IPS DF 6.9 (cell line): Measurements from ENCODE around the gene A1CF.

ENCODE experiments used
- DNase-seq: peaks from one replicate; pipeline ENCODE4 v3.0.0-alpha.2; 2013; ENCODE audit warnings: low read depth, low spot score
- H3K27ac ChIP-seq: one replicate; pipeline ENCODE4 v1.5.1; 2013; ENCODE audit warnings: low read length, control low read depth
- H3K27me3 ChIP-seq: 2 replicates; pipeline ENCODE4 v1.6.1; 2013; ENCODE audit warnings: mild to moderate bottlenecking, low read length; ENCODE audit not compliant: control insufficient read depth, insufficient read depth
- H3K36me3 ChIP-seq: 2 replicates; pipeline ENCODE4 v1.6.1; 2013; ENCODE audit warnings: low read length; ENCODE audit not compliant: control insufficient read depth, insufficient read depth
- H3K4me1 ChIP-seq: 2 replicates; pipeline ENCODE4 v1.6.1; 2013; ENCODE audit warnings: low read length; ENCODE audit not compliant: control insufficient read depth, insufficient read depth
- H3K4me3 ChIP-seq: 2 replicates; pipeline ENCODE4 v1.5.1; 2013; ENCODE audit warnings: mild to moderate bottlenecking, low read length
- H3K9me3 ChIP-seq: 2 replicates; pipeline ENCODE4 v1.6.1; 2013; ENCODE audit warnings: low read length, inconsistent platforms; ENCODE audit not compliant: control insufficient read depth, insufficient read depth
- WGBS: extraction: QIAGEN DNeasy Blood & Tissue Kit; methylation state at CpG from one replicate; pipeline ENCODE4 v1.1.7; 2013; ENCODE audit warnings: mixed read lengths, missing lambda C conversion rate; ENCODE audit not compliant: insufficient read length, insufficient coverage; 5-methylcytosine and 5-hydroxymethylcytosine counted together

A1CF gene

DNA sequence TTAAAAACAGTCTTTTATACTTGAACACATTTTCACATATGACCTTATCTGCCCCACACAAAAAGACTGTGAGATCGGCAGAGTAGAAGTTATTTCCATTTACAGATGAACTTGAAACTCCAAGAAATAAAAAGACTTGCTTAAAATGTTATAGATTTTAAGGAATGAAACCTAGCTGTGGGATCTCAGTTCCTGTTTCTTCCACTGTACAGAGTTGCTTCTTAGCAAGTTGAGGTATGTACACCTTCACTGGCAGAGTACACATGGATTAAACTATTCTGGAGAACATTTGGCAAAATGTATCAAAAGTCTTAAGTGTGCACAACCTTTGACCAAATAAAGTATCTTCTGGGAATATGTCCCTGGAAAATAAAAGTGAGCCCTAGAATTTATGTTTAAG, 48.3 kb downstream of the A1CF start:
- H3K9me3 ChIP-seq: no peaks in the 10 kb centered on the region
- DNase-seq: no peak
- no peak overlapping the region for H3K27ac ChIP-seq
- H3K4me1 ChIP-seq: no peaks in the 10 kb centered on the region
- H3K36me3 ChIP-seq: no peaks in the 10 kb centered on the region
- no CpG with 5 or more reads among the region's 1 CpG for WGBS
- H3K4me3 ChIP-seq: no peak overlapping the region
- no peaks in the 10 kb centered on the region for H3K27me3 ChIP-seq

DNA sequence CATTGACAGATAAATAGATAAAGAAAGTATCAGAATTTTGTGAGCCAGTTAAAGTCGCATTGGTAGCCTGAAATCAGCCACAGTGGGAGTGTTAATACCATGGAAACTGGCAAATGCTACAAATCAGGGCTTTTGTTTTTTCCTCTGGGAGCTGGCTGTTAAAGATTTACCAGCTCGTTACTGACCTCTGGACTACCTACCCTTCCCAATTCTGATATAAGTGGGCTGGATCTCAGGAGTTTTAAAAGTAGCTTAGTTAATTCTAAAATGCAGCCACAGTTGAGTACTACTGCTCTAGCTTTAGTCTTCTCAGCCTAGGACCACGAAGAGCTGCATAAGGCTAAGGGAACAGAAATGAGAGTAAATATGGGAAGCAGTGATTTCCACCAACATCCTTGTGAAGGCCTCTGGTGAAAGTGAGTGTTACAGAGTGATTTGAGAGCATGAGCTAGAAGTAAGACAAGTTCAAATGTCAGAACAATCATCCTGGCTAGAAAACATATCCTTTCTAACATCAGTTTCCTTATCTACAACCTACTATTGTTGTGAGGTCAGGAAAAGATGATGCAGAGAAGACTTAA, 53.2 kb downstream of the A1CF start:
- H3K4me1 ChIP-seq: no peaks in the 10 kb centered on the region
- H3K36me3 ChIP-seq: no peaks in the 10 kb centered on the region
- no peak overlapping the region for H3K4me3 ChIP-seq
- no peaks in the 10 kb centered on the region for H3K27me3 ChIP-seq
- no peak for DNase-seq
- H3K27ac ChIP-seq: no peak overlapping the region
- no peaks in the 10 kb centered on the region for H3K9me3 ChIP-seq
- WGBS: no CpG with 5 or more reads among the region's 3 CpGs

DNA sequence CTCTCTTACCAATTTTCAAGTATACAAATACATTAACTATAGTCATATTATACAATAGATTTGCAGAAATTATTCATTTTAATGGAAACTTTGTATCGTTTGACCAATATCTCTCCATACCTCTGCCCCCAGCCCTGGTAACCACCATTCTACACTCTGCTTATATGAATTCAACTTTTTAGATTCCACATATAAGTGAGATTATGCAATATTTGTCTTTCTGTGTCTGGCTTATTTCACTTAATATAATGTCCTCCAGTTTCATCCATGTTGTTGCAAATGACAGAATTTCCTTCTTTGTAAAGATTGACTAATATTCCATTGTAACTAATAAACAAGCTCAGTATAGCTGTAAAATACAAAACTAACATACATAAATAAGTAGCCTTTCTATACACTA, 55.4 kb downstream of the A1CF start:
- no CpG with 5 or more reads among the region's 1 CpG for WGBS
- no peak for DNase-seq
- H3K27me3 ChIP-seq: no peaks in the 10 kb centered on the region
- no peak overlapping the region for H3K4me3 ChIP-seq
- no peaks in the 10 kb centered on the region for H3K4me1 ChIP-seq
- H3K27ac ChIP-seq: no peak overlapping the region
- no peaks in the 10 kb centered on the region for H3K9me3 ChIP-seq
- no peaks in the 10 kb centered on the region for H3K36me3 ChIP-seq

DNA sequence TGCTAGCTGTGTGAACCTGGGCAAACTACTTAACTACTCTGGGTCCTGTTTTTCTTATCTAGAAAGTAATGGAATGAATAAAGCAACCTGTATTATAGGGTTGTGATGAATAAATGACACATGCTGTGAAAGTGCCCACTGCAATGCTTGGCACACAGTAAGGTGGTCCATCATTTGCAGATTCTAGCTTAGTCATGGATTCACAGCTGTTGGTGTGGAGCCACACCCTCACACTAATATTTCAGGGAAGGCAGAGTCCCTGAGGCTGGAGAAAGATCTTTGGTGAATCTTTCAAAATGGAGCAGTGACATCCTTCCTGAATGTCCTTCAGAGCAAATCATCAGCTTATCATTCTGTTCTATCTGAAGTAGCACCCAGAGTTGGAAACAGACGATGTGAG, 60.6 kb downstream of the A1CF start:
- no peak for DNase-seq
- H3K27ac ChIP-seq: no peak overlapping the region
- no CpG with 5 or more reads among the region's 1 CpG for WGBS
- no peak overlapping the region for H3K4me3 ChIP-seq
- no peaks in the 10 kb centered on the region for H3K4me1 ChIP-seq
- no peaks in the 10 kb centered on the region for H3K27me3 ChIP-seq
- H3K36me3 ChIP-seq: no peaks in the 10 kb centered on the region
- H3K9me3 ChIP-seq: no peaks in the 10 kb centered on the region

DNA sequence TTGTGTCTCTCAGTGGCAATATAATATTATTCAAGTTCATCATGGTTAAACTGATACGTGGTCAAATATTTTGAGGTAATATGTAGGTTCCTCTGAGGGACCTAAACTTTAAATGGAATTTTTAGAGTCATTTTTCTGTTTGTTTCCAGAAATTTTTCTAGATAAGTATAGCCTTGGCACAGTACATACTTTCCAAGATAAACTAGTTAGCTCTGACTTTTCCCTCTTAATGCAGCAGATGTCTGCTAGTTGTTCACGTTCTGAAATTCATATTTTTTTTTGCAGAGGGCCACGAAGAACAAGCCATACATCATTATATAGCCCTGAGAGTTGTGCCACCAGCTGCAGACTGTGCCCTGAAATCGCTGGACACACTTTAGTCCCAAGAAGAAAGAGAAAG, 61.6 kb downstream of the A1CF start:
- Histone ChIP-seq H3K36me3 (no peaks in the 10 kb centered on the region), H3K4me3 (no peak overlapping the region), H3K27ac (no peak overlapping the region), H3K27me3 (no peaks in the 10 kb centered on the region), H3K4me1 (no peaks in the 10 kb centered on the region), H3K9me3 (no peaks in the 10 kb centered on the region)
- no CpG with 5 or more reads among the region's 4 CpGs for WGBS
- DNase-seq: no peak

DNA sequence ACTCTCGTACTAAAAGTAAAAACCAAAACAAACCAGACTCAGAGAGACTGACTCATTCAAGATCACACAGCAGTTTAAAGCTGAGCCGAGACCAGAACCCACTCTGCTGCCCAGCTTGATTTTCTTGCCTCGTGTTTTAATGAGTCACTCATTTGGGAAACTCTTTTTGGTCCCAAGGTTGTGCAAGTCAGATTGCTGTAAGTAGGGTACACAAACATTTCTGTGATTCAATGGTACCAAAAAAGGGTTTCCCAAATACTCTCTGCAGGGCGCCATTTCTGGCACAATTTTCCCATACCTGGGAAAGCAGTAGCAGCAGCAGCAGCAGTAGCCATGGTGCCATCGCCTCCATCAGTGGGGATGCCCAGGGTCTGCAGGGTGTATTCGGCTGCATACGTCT, 75.8 kb downstream of the A1CF start:
- Histone ChIP-seq H3K4me1 (peaks cover 6% of the 10 kb centered on the region; the same call in 1 of the 2 replicates), H3K36me3 (no peaks in the 10 kb centered on the region), H3K9me3 (no peaks in the 10 kb centered on the region), H3K4me3 (no peak overlapping the region), H3K27me3 (no peaks in the 10 kb centered on the region), H3K27ac (no peak overlapping the region)
- WGBS: no CpG with 5 or more reads among the region's 7 CpGs
- no peak for DNase-seq

DNA sequence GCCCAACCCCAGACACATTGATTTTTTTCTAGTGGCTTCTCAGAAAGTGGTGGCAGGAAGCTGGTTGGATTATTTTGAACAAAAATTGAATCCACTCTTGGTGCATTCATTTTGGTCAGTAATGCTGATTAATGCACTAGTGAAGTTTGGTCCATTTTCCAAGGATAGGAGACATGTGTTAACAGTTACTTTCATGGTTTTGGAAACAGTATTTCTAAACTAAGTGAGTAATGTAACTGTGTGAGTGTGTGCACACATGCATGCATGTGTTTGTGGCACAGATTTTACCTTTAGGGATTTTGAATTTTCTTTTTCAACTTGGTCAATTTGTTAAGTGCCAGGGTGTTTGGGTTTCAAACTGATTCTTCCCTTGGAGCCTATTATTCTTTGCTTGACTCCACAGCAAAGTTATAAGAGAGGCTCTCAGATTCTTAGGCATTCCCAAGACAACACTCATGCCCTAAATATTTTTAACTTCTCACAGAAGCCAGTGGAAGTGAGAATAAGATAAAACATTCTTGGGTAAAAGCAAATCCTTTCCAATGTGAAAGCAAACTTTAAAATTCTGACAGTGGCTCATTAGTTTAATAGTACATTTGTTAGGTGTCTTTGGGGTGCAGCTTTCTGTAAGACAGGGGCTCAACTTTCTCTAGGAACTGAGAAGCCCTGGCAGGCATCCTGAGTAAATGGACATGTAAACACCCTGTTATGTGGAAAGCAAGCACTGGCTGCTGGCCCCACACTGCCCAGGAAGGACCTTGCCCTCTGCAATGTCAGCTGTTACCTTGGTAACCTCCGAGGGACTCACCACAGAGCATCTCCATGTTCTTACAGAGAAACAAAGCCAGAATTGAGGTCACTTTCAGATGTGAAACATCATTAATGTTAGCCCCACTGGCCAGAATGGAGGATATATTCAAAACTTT, 77.3 kb downstream of the A1CF start:
- no peak for DNase-seq
- Histone ChIP-seq H3K4me3 (no peak overlapping the region), H3K4me1 (peaks cover 6% of the 10 kb centered on the region; the same call in 1 of the 2 replicates), H3K9me3 (no peaks in the 10 kb centered on the region), H3K27me3 (no peaks in the 10 kb centered on the region), H3K27ac (no peak overlapping the region), H3K36me3 (no peaks in the 10 kb centered on the region)
- no CpG with 5 or more reads among the region's 1 CpG for WGBS

DNA sequence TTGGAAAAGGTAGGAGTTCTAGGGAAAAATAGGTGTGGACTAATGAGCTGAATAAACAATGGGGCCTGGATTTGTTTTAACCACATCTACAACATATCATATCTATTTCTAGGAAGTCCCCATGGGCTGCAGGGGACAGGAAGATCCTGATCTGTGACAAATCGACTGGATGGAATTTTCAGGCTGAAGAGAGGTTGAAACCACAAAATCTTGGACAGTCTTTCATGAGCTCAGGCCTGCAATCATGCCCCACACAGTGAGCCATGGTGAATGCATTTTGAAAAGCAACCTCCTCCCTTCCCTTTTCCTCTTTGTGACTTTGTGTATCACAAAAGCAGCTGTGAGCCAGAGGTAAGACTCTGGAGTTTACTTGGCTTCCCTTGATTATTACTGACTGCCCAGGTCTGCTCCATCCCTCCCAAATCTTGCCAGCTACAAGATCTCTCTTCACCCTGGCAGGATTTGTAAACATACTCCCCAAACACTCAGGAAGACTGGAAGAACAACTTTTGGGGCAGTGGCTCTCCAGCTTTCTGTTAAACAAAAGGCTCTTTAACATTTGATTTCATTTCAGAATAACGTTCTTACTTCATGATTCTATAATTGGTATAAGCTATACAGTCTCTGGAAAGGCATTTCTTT, 79.3 kb downstream of the A1CF start:
- no peak overlapping the region for H3K27ac ChIP-seq
- H3K27me3 ChIP-seq: no peaks in the 10 kb centered on the region
- no peaks in the 10 kb centered on the region for H3K36me3 ChIP-seq
- no peak overlapping the region for H3K4me3 ChIP-seq
- no peak for DNase-seq
- H3K4me1 ChIP-seq: peaks cover 6% of the 10 kb centered on the region; the same call in 1 of the 2 replicates
- WGBS: no CpG with 5 or more reads among the region's 2 CpGs
- H3K9me3 ChIP-seq: no peaks in the 10 kb centered on the region

DNA sequence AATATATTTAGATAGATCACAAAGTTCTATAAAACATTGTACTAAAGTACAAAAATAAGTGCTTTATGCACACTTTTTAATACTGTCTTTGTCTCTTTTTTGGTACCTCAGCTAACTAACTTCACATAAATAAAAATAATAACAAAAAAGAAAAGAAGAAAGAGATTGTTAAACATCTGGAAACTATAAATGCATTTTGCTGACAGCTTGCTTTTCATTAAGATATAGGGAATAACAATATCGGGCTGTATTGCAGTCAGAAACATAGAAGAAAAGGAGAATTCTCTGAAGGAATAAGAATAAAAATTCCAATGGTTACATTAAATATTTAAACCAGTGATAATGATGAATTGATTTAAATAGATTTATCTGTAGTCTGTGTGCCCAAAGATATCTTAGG, 85.8 kb downstream of the A1CF start:
- no peaks in the 10 kb centered on the region for H3K27me3 ChIP-seq
- H3K27ac ChIP-seq: no peak overlapping the region
- peaks cover 1% of the 10 kb centered on the region; the same call in 1 of the 2 replicates for H3K4me1 ChIP-seq
- DNase-seq: no peak
- H3K9me3 ChIP-seq: no peaks in the 10 kb centered on the region
- H3K36me3 ChIP-seq: no peaks in the 10 kb centered on the region
- no CpG with 5 or more reads among the region's 1 CpG for WGBS
- no peak overlapping the region for H3K4me3 ChIP-seq

DNA sequence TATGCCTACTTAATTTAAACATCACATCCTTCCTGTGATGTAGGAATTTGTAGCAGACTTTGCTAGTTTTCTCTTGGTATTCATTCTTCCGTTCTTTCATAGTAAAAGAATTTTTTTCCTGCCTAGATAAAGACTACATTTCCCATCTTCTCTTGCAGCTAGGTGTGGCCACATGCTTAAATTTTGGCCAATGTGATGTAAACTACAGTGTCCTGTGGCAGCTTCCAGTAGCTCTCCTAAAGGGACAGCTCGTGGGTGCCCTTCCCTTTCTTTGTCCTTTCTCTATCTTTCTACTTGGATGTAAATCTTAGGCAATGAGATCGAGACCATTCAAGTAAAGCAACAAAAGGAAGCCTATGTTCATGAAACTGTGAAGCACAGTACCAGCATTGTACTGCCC, 87.1 kb downstream of the A1CF start:
- H3K9me3 ChIP-seq: no peaks in the 10 kb centered on the region
- no peak overlapping the region for H3K27ac ChIP-seq
- peaks cover 1% of the 10 kb centered on the region; the same call in 1 of the 2 replicates for H3K4me1 ChIP-seq
- H3K27me3 ChIP-seq: no peaks in the 10 kb centered on the region
- no peak overlapping the region for H3K4me3 ChIP-seq
- no CpG with 5 or more reads among the region's 3 CpGs for WGBS
- DNase-seq: no peak
- H3K36me3 ChIP-seq: no peaks in the 10 kb centered on the region
